B cell (primary cell): Measurements from ENCODE around the gene SPTBN1. TPM values are rescaled to one million over a fixed set of nuclear protein-coding genes. Genes with fewer than 3 reads are reported as not detected.

ENCODE experiments used
- ATAC-seq: fragments of 200-7000 bp; cut with Tn5 transposase; one replicate; pipeline ENCODE4 v1.10.0; 2021; ENCODE audit warnings: low read depth, mild to moderate bottlenecking, moderate number of reproducible peaks, moderate library complexity
- CTCF ChIA-PET: fragments of 350-600 bp; sonication (Branson Sonifier 250); formaldehyde crosslinking; loops from one replicate; lab custom pipeline; 2021; ENCODE audit warnings: antibody characterized with exemption, inconsistent platforms; lab: Charles Lee
- POLR2A ChIA-PET: fragments of 350-600 bp; sonication (Branson Sonifier 250); formaldehyde crosslinking; loops from one replicate; lab custom pipeline; 2021; ENCODE audit warnings: antibody characterized with exemption; lab: Charles Lee
- DNase-seq: peaks from one replicate; pipeline ENCODE4 v3.0.0; 2013
- H2AFZ ChIP-seq: 2 replicates; pipeline ENCODE4 v1.6.1; 2012; ENCODE audit warnings: mild to moderate bottlenecking, low read depth, low read length; ENCODE audit not compliant: insufficient read depth, poor library complexity, severe bottlenecking
- H3K27ac ChIP-seq, 2 donors: 1 replicate in 1 of 2; 2 replicates in 1 of 2; pipeline ENCODE4 v1.5.1; 2012 to 2013; ENCODE audit warnings: low read length in 2 of 2, mild to moderate bottlenecking in 2 of 2, moderate library complexity in 1 of 2
- H3K27me3 ChIP-seq, 4 experiments: fragments of 200-600 bp in 1 of 4; sonication (generic) in 1 of 4; replicated peaks in 1 of 4; 1 replicate in 2 of 4; 2 replicates in 2 of 4; pipeline versions ENCODE4 v1.6.1 to v1.7.0; 2013 to 2016; ENCODE audit warnings: low read length in 3 of 4, mild to moderate bottlenecking in 2 of 4, mixed read lengths in 1 of 4, moderate library complexity in 1 of 4; ENCODE audit not compliant: insufficient read depth in 4 of 4, control insufficient read depth in 3 of 4; ENCODE audit errors: control extremely low read depth in 1 of 4
- H3K36me3 ChIP-seq, 2 experiments: replicated peaks in 1 of 2; 1 replicate in 1 of 2; 2 replicates in 1 of 2; pipeline versions ENCODE4 v1.6.1 to v1.7.1; 2013; ENCODE audit warnings: low read length in 1 of 2; ENCODE audit not compliant: insufficient read depth in 2 of 2, control insufficient read depth in 1 of 2; ENCODE audit errors: control extremely low read depth in 1 of 2, extremely low read depth in 1 of 2
- H3K4me1 ChIP-seq, 2 donors: fragments of 200-600 bp in 1 of 2; sonication (generic) in 1 of 2; 1 replicate in 1 of 2; 2 replicates in 1 of 2; pipeline versions ENCODE4 v1.5.1 to v1.6.1; 2013 to 2017; ENCODE audit warnings: low read length in 2 of 2; ENCODE audit not compliant: control insufficient read depth in 2 of 2, insufficient read depth in 2 of 2
- H3K4me2 ChIP-seq: replicated peaks from 2 replicates; pipeline ENCODE3; 2012; ENCODE audit warnings: mild to moderate bottlenecking, low read depth, low read length; ENCODE audit not compliant: poor library complexity, severe bottlenecking
- H3K4me3 ChIP-seq, 5 experiments: fragments of 200-600 bp in 1 of 5; sonication (generic) in 1 of 5; 1 replicate in 3 of 5; 2 replicates in 2 of 5; pipeline versions ENCODE4 v1.5.1 to v1.7.0; 2011 to 2016; ENCODE audit warnings: low read length in 4 of 5, mild to moderate bottlenecking in 4 of 5, low read depth in 2 of 5, control low read depth in 1 of 5, moderate library complexity in 1 of 5; ENCODE audit not compliant: insufficient read depth in 1 of 5; ENCODE audit errors: control extremely low read depth in 1 of 5, extremely low read depth in 1 of 5
- H3K79me2 ChIP-seq: fragments of 200-600 bp; sonication (generic); one replicate; pipeline ENCODE4 v1.6.0; 2016; ENCODE audit warnings: low read length; ENCODE audit not compliant: control insufficient read depth, insufficient read depth
- H3K9ac ChIP-seq: fragments of 200-600 bp; sonication (generic); 2 replicates; pipeline ENCODE4 v1.6.1; 2017; ENCODE audit warnings: mild to moderate bottlenecking, low read length, moderate library complexity
- H3K9me3 ChIP-seq, 3 donors: one replicate each; pipeline versions ENCODE4 v1.6.1 to v1.7.1; 2013; ENCODE audit warnings: low read length in 2 of 3; ENCODE audit not compliant: control insufficient read depth in 2 of 3, insufficient read depth in 1 of 3; ENCODE audit errors: control extremely low read depth in 1 of 3
- H4K20me1 ChIP-seq: 2 replicates; pipeline ENCODE4 v1.6.0; 2012; ENCODE audit warnings: mild to moderate bottlenecking, low read length; ENCODE audit not compliant: insufficient read depth, control insufficient read depth, poor library complexity, severe bottlenecking
- H3K27ac Mint-ChIP-seq: one replicate; pipeline ENCODE4 v1.8.0; 2021; ENCODE audit warnings: mixed read lengths
- H3K27me3 Mint-ChIP-seq: one replicate; pipeline ENCODE4 v1.8.0; 2021; ENCODE audit warnings: mixed read lengths
- H3K4me1 Mint-ChIP-seq: one replicate; pipeline ENCODE4 v1.8.0; 2021; ENCODE audit warnings: mixed read lengths
- H3K4me3 Mint-ChIP-seq: one replicate; pipeline ENCODE4 v1.8.0; 2021; ENCODE audit warnings: mixed read lengths
- H3K9me3 Mint-ChIP-seq: one replicate; pipeline ENCODE4 v1.8.0; 2022; ENCODE audit warnings: mixed read lengths; ENCODE audit not compliant: insufficient read depth
- CTCF ChIP-seq: fragments of 200-600 bp; IDR thresholded peaks from one replicate; pipeline ENCODE4 v1.8.0; 2022; ENCODE audit warnings: antibody characterized with exemption, mild to moderate bottlenecking
- EZH2 ChIP-seq: IDR thresholded peaks from 2 replicates; pipeline ENCODE4 v1.6.1; 2012; ENCODE audit warnings: borderline replicate concordance, low read depth, mild to moderate bottlenecking, moderate library complexity, low read length; ENCODE audit not compliant: insufficient read depth, poor library complexity, severe bottlenecking
- WGBS: methylation state at CpG from one replicate; pipeline ENCODE4 v1.1.5; 2013; ENCODE audit warnings: missing lambda C conversion rate; ENCODE audit not compliant: insufficient coverage; 5-methylcytosine and 5-hydroxymethylcytosine counted together
- intact Hi-C: fragments of 100-400 bp; cut with micrococcal nuclease; formaldehyde crosslinking; loops from one replicate; pipeline ENCODE4 v1.10.0; 2022
- polyA plus RNA-seq: library from polyadenylated mRNA; depleted of rRNA; stranded (reverse); fragments of >200 nt; gene quantifications from 2 replicates; pipeline ENCODE4 v1.2.3, GENCODE V29; 2012
- total RNA-seq, 2 donors: library from RNA; stranded (reverse); fragments of 120-200 nt in 1 of 2; gene quantifications; 1 replicate in 1 of 2; 2 replicates in 1 of 2; pipeline versions ENCODE4 v1.2.3 to v1.2.4, GENCODE V29; 2013 to 2022

Gene SPTBN1
- total and polyA plus RNA-seq, 2 donors (not counting 1 experiment from before 2014, with no cell fraction given): 43.7 to 144 TPM

GRCh38 chr2:54478899-54479298 is 22.8 kb downstream of the SPTBN1 start:
- no CpG with 5 or more reads among the region's 1 CpG for WGBS
- no peak overlapping the region for H2AFZ ChIP-seq
- POLR2A ChIA-PET: no interaction called here
- Mint-ChIP-seq H3K4me3 (no peak overlapping the region), H3K4me1 (no peaks in the 10 kb centered on the region), H3K9me3 (no peaks in the 10 kb centered on the region), H3K27ac (no peak overlapping the region), H3K27me3 (peaks cover 10% of the 10 kb centered on the region)
- ATAC-seq (no peak), DNase-seq (no peak)
- no peak overlapping the region for H3K9ac ChIP-seq
- no peak for TF ChIP-seq EZH2
- no peaks in the 10 kb centered on the region for H3K27me3 ChIP-seq
- no peak overlapping the region for H3K4me3 ChIP-seq
- H3K27ac ChIP-seq: no peak overlapping the region
- H3K79me2 ChIP-seq: no peaks in the 10 kb centered on the region
- H4K20me1 ChIP-seq: no peaks in the 10 kb centered on the region
- peaks cover 0 to 4% (median 1%) of the 10 kb centered on the region in 3 donors for H3K9me3 ChIP-seq
- intact Hi-C loops: no loop called here
- H3K4me2 ChIP-seq: no peak overlapping the region
- CTCF ChIA-PET: interaction anchor here (0.7 kb wide), 1 partner anchor 179 kb away, joined by 3 read pairs; no protein-coding TSS in a partner anchor
- no peaks in the 10 kb centered on the region for H3K36me3 ChIP-seq
- H3K4me1 ChIP-seq: no peaks in the 10 kb centered on the region

- Histone ChIP-seq H3K4me1 (no peaks in the 10 kb centered on the region), H3K27ac (no peak overlapping the region), H2AFZ (no peak overlapping the region), H3K36me3 (no peaks in the 10 kb centered on the region), H3K4me2 (no peak overlapping the region), H4K20me1 (no peaks in the 10 kb centered on the region), H3K79me2 (no peaks in the 10 kb centered on the region), H3K27me3 (no peaks in the 10 kb centered on the region), H3K4me3 (no peak overlapping the region), H3K9ac (no peak overlapping the region), H3K9me3 (peaks cover 0 to 4% (median 1%) of the 10 kb centered on the region in 3 donors)
- Mint-ChIP-seq H3K4me1 (no peaks in the 10 kb centered on the region), H3K27ac (no peak overlapping the region), H3K4me3 (no peak overlapping the region), H3K9me3 (peaks cover 2% of the 10 kb centered on the region), H3K27me3 (peaks cover 10% of the 10 kb centered on the region)
- ATAC-seq: no peak
- no CpG with 5 or more reads among the region's 2 CpGs for WGBS
- intact Hi-C loops: no loop called here
- ChIA-PET CTCF (interaction anchor here (0.7 kb wide), 1 partner anchor 179 kb away, joined by 3 read pairs; no protein-coding TSS in a partner anchor), POLR2A (no interaction called here)
- no peak for TF ChIP-seq EZH2
- TF ChIP-seq CTCF: no peak
- DNase-seq: no peak
These were observed 23.3 kb downstream of the SPTBN1 start for GRCh38 chr2:54479424-54479823.
